Measurements from ENCODE around the gene ZMYND10. TPM values are rescaled to one million over a fixed set of nuclear protein-coding genes. Genes with fewer than 3 reads are reported as not detected.

The ZMYND10 gene
- total and polyA plus RNA-seq, 8 donors: 1.6 to 25.5 (median 17.2) TPM

DNA sequence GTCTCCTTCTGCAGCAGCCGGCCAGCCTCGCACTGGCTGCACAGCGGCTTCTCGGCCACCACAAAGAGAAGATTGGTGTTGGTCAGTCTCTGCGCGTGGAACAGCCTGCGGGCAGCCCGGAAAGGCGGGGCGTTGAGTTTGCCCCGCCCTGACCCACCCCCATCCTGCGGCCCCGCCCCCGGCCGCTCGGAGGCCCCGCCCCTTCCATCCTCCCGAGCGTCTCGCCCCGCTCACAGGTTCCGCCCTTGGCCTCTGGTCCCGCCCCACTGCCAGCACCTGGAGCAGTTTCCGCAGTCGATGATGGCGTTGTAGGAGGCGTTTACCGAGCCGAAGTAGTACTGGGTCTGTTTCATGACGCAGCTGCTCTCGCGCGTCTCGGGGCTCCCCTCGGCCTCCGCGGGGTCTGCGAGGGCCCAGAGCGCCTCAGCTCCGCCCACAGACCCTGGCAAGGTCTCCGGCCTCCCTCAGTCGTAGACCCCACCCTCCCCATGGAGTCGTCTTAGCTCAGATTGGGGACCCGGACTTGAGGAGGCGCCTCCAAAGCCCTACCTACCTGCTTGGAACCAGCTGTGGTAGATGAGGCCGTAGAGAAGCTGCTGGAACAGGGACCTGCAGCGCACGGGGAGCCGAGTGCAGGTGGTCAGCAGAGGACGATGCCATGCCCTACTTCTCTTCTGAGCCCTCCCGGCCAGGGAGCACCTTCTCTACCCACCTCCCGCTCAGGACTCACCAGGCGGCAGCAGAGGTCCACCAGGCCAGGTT, 19.7 kb upstream of the ZMYND10 start:
- DNase-seq (peak; percentile 49 to 96 (median 86)), ATAC-seq (peak; percentile 76)
- Histone ChIP-seq H3K27me3 (peaks cover 0 to 3% of the 10 kb centered on the region in 2 donors), H3K27ac (peak overlapping the region in 1 of 2 donors; percentile 13), H3K4me3 (peak overlapping the region; percentile 29 to 48), H3K9me3 (no peaks in the 10 kb centered on the region), H3K36me3 (peaks cover 0 to 4% of the 10 kb centered on the region in 2 donors), H3K4me1 (peaks cover 0 to 14% of the 10 kb centered on the region in 2 donors)
- intact Hi-C loops (cut with DNase I): no loop called here
- TF ChIP-seq, protein P1, sequence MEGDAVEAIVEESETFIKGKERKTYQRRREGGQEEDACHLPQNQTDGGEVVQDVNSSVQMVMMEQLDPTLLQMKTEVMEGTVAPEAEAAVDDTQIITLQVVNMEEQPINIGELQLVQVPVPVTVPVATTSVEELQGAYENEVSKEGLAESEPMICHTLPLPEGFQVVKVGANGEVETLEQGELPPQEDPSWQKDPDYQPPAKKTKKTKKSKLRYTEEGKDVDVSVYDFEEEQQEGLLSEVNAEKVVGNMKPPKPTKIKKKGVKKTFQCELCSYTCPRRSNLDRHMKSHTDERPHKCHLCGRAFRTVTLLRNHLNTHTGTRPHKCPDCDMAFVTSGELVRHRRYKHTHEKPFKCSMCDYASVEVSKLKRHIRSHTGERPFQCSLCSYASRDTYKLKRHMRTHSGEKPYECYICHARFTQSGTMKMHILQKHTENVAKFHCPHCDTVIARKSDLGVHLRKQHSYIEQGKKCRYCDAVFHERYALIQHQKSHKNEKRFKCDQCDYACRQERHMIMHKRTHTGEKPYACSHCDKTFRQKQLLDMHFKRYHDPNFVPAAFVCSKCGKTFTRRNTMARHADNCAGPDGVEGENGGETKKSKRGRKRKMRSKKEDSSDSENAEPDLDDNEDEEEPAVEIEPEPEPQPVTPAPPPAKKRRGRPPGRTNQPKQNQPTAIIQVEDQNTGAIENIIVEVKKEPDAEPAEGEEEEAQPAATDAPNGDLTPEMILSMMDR (IDR thresholded peaks at IDR 0.05): no peak

DNA sequence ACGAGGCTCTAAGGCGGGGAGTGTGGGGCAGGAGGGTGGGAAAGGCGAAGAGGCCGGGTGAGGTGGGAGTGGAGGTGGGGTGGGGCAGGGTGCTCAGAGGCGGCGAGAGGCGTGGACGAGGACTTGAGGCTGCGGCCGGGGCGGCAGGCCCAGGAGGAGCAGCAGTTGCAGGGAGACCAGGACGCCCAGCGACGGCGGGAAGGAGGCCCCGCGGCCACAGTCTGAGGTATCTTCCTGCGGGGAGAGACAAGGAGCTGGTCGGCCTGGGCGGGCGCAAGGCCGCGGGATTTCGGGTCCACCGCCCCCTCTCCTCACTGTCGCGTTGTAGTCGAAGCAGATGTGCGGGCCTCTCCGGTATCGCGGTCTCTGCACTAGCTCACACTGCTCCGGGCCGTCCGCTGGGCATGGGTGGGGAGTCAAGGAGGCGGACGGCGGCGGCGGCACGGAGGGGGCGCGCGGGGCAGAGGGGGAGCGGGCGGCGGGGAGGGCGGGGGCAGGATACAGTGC, 19.1 kb upstream of the ZMYND10 start:
- TF ChIP-seq, protein P1 (IDR thresholded peaks at IDR 0.05): no peak
- Histone ChIP-seq H3K36me3 (no peaks in the 10 kb centered on the region), H3K4me3 (peak overlapping the region; percentile 29 to 48), H3K27ac (peak overlapping the region in 1 of 2 donors; percentile 13), H3K27me3 (no peaks in the 10 kb centered on the region), H3K9me3 (no peaks in the 10 kb centered on the region), H3K4me1 (peaks cover 0 to 14% of the 10 kb centered on the region in 2 donors)
- DNase-seq: peak in 1 of 4 donors; percentile 84
- peak; percentile 12 for ATAC-seq
- intact Hi-C loops (cut with DNase I): no loop called here

DNA sequence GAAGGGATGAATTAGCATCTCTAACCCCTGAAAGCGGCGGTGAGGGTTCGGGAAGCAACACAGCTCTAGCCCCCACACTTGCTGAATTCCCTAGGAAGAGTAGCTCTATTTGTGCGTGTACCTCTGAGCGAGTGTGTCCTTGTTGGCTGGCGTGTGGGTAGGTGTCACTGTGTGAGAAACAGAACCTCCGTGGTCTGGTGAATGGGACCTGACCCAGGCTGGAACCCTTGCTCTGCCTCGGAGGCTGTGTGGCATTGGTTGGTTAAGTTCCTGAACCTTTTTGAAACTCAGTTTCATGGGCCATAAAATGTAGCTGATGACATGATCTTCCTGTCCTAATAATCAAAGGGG, 14.2 kb upstream of the ZMYND10 start:
- Histone ChIP-seq H3K27ac (no peak overlapping the region), H3K27me3 (no peaks in the 10 kb centered on the region), H3K9me3 (no peaks in the 10 kb centered on the region), H3K4me1 (peaks cover 31 to 43% of the 10 kb centered on the region in 2 donors), H3K36me3 (peaks cover 0 to 20% of the 10 kb centered on the region in 2 donors), H3K4me3 (peak overlapping the region in 1 of 2 donors; percentile 74)
- ATAC-seq (peak; percentile 0), DNase-seq (no peak)
- intact Hi-C loops (cut with DNase I): no loop called here
- TF ChIP-seq, protein P1 (IDR thresholded peaks at IDR 0.05): no peak

DNA sequence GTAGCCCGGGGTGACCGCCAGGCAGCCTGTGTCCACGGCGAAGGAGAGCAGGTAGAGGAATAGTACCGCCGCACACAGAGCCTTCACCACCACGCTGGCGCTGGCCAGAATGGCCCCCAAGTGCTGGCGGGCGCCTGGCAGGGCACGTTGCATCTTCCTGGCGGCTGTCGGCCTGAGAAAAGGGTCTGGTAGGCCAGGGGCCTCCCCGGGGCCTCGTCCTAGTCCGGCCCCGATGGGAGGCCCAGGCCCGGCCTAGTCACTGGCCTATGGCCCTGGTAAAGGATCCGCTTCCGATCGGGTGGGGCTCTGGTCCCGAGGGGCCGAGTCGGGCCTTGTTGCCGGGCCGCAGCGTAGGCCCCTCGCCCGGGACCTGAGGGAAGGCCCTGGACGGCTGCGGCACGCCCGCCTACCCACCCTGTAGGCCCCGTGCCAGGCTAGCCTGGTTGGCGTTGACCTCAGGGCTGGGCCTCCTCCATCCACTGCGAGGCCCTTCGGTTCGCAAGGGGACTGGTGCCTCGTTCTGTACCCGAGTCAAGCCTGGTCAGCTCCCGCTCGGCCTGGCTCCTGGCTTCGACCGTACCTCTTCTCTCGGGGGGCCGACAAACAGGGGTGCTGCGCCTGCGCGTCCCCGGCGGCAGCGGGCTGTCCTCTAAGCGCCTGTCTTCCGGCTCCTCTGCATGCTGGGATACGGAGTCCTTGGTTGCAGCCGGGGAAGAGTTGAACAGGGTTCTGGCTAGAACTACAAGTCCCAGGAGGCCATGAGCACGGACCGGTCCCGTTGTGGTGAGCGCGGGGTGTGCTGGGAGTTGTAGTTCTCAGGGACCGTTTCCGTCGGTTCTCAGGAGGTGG, 13.6 kb upstream of the ZMYND10 start, which contains the start of gene TMEM115:
Gene TMEM115, minus strand, starts transcription at position 611 of the 849 bp plus-strand sequence. Its CDS starts 458 bp downstream, at position 153.
- peaks cover 4 to 26% of the 10 kb centered on the region in 2 donors for H3K36me3 ChIP-seq
- H3K4me1 ChIP-seq: peaks cover 31 to 41% of the 10 kb centered on the region in 2 donors
- intact Hi-C loops (cut with DNase I): no loop called here
- H3K4me3 ChIP-seq: peak within 1 kb of the TSS; percentile 74 to 92
- H3K9me3 ChIP-seq: no peaks in the 10 kb centered on the region
- no peaks in the 10 kb centered on the region for H3K27me3 ChIP-seq
- peak; percentile 95 to 99 (median 98) for DNase-seq
- H3K27ac ChIP-seq: peak within 1 kb of the TSS; percentile 82 to 84
- TF ChIP-seq, protein P1 (IDR thresholded peaks at IDR 0.05): no peak
- ATAC-seq: peak; percentile 97

All from left lung (tissue), 10 donors.